HepG2 (cell line): ENCODE results near the gene SGCD. TPM values are rescaled to one million over a fixed set of nuclear protein-coding genes. Genes with fewer than 3 reads are reported as not detected.

Experiments
- BCL3 ChIP-seq: sonication (generic); formaldehyde crosslinking; IDR thresholded peaks from 2 replicates; pipeline ENCODE4 v1.5.1; 2020; ENCODE audit warnings: mild to moderate bottlenecking, missing genetic modification reagents, moderate library complexity
- CREB1 ChIP-seq, 2 experiments: fragments of 450-650 bp in 1 of 2; IDR thresholded peaks; 2 replicates each; pipeline ENCODE4 v1.6.1; 2016 to 2017; ENCODE audit warnings: control low read depth in 1 of 2, mild to moderate bottlenecking in 1 of 2, missing compliant biosample characterization in 1 of 2, missing genetic modification characterization in 1 of 2
- ERF ChIP-seq: IDR thresholded peaks from 2 replicates; pipeline ENCODE4 v1.6.1; 2018; ENCODE audit warnings: missing biosample characterization, missing genetic modification reagents
- FOXA3 ChIP-seq: IDR thresholded peaks from 2 replicates; pipeline ENCODE4 v1.6.1; 2016; ENCODE audit warnings: missing genetic modification reagents, missing compliant biosample characterization
- HOXA3 ChIP-seq: sonication (generic); formaldehyde crosslinking; IDR thresholded peaks from 2 replicates; pipeline ENCODE4 v1.5.0; 2020; ENCODE audit warnings: missing genetic modification reagents
- HOXA5 ChIP-seq: sonication (generic); formaldehyde crosslinking; IDR thresholded peaks from 2 replicates; pipeline ENCODE4 v1.4.0; 2020; ENCODE audit warnings: missing genetic modification reagents
- MED13 ChIP-seq: sonication (generic); formaldehyde crosslinking; IDR thresholded peaks from 2 replicates; pipeline ENCODE4 v1.5.0; 2020; ENCODE audit warnings: missing genetic modification reagents
- MTF1 ChIP-seq: sonication (generic); formaldehyde crosslinking; IDR thresholded peaks from 2 replicates; pipeline ENCODE4 v1.5.0; 2020; ENCODE audit warnings: missing genetic modification reagents
- PAWR ChIP-seq: sonication (generic); formaldehyde crosslinking; IDR thresholded peaks from 2 replicates; pipeline ENCODE4 v1.4.0; 2020; ENCODE audit warnings: missing genetic modification reagents, mild to moderate bottlenecking, borderline replicate concordance
- SNAPC2 ChIP-seq: sonication (generic); formaldehyde crosslinking; IDR thresholded peaks from 2 replicates; pipeline ENCODE4 v1.8.1; 2022; ENCODE audit warnings: mild to moderate bottlenecking, missing genetic modification reagents
- SOX13 ChIP-seq, 3 experiments: fragments of 450-650 bp in 1 of 3; sonication (generic) in 1 of 3; formaldehyde crosslinking in 1 of 3; IDR thresholded peaks in 2 of 3; conservative IDR thresholded peaks in 1 of 3; 2 replicates each; pipeline versions ENCODE4 v1.5.0 to v1.6.1; 2016 to 2020; ENCODE audit warnings: antibody characterized with exemption in 1 of 3, mild to moderate bottlenecking in 1 of 3, missing compliant biosample characterization in 1 of 3, missing genetic modification reagents in 1 of 3, moderate library complexity in 1 of 3
- TCF7L2 ChIP-seq: IDR thresholded peaks from 2 replicates; pipeline ENCODE4 v1.6.1; 2011; ENCODE audit warnings: mild to moderate bottlenecking, low read depth, low read length, moderate library complexity
- TEAD3 ChIP-seq: optimal IDR thresholded peaks from 2 replicates; pipeline ENCODE3; 2016; ENCODE audit warnings: borderline replicate concordance
- ZFAT ChIP-seq: sonication (generic); formaldehyde crosslinking; conservative IDR thresholded peaks from 2 replicates; pipeline ENCODE4 v1.8.1; 2023; ENCODE audit warnings: missing genetic modification reagents, inconsistent platforms
- ZNF335 ChIP-seq: sonication (generic); formaldehyde crosslinking; IDR thresholded peaks from 2 replicates; pipeline ENCODE4 v1.4.0; 2020; ENCODE audit warnings: missing genetic modification reagents
- ZNF33A ChIP-seq: sonication (generic); formaldehyde crosslinking; IDR thresholded peaks from 2 replicates; pipeline ENCODE4 v1.5.1; 2020; ENCODE audit warnings: missing genetic modification reagents, mild to moderate bottlenecking, moderate library complexity, borderline replicate concordance
- ZNF710 ChIP-seq: sonication (generic); formaldehyde crosslinking; IDR thresholded peaks from 2 replicates; pipeline ENCODE4 v1.5.0; 2020; ENCODE audit warnings: mild to moderate bottlenecking, missing genetic modification reagents, borderline replicate concordance
- ZSCAN21 ChIP-seq: sonication (generic); formaldehyde crosslinking; IDR thresholded peaks from 2 replicates; pipeline ENCODE4 v1.8.0; 2022; ENCODE audit warnings: mild to moderate bottlenecking, missing genetic modification reagents, moderate library complexity, borderline replicate concordance
- polyA plus RNA-seq, 8 experiments: library from polyadenylated mRNA; depleted of rRNA in 3 of 8; stranded (reverse) in 7 of 8; unstranded in 1 of 8; fragments of >200 nt; fragmentation: Illumina TruSeq in 4 of 8; extraction: Trizol in 4 of 8; gene quantifications; 2 replicates each; pipeline versions ENCODE4 v1.2.1 to v1.2.3, GENCODE V29; 2011 to 2016; ENCODE audit warnings: low read depth in 4 of 8, missing spikeins in 1 of 8, mixed read lengths in 1 of 8; ENCODE audit not compliant: insufficient read depth in 1 of 8
- total RNA-seq, 5 experiments: library from RNA; depleted of rRNA; stranded (reverse); fragments of >200 nt; fragmentation: Illumina TruSeq; extraction: Trizol; gene quantifications; 2 replicates each; pipeline ENCODE4 v1.2.3, GENCODE V29; 2016; ENCODE audit warnings: low read depth in 1 of 5
- TF ChIP-seq, protein P1 (sequence below): sonication (generic); formaldehyde crosslinking; IDR thresholded peaks from 2 replicates; pipeline ENCODE4 v1.5.1; 2020; ENCODE audit warnings: mild to moderate bottlenecking, missing genetic modification reagents, borderline replicate concordance
- TF ChIP-seq, protein P2 (sequence below): sonication (generic); formaldehyde crosslinking; IDR thresholded peaks from 2 replicates; pipeline ENCODE4 v1.4.0; 2020; ENCODE audit warnings: low read depth, mild to moderate bottlenecking, missing genetic modification reagents

The SGCD gene
- total and polyA plus RNA-seq, 2 of the 13 experiments (the other 11 are each of a cell fraction or from before 2014, with no cell fraction given): not detected

DNA sequence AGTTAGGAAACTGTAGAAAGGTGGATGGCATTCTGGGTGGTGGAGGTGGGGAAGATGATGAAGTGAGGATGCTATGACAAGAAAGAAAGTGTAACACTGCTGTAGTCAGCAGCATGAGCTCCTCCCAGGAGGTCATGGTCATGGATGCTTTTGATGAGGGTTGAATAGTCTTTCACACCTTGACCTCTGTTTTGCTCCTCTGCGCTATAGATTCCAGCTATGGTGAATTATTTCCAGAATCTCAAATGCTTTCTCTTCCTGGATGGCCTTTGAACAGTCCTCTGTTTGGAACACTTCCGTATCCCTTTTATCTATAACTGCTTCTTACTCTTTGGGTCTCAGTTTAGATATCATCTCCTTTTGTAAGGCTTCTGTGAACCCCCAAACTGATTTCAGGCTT is 357.3 kb downstream of the SGCD start (continued):
- no peak for TF ChIP-seq ZNF33A (CRISPR knock-in tag)
- TF ChIP-seq BCL3 (CRISPR knock-in tag): no peak
- TF ChIP-seq TEAD3: peak; percentile 21
- TF ChIP-seq, protein P1, sequence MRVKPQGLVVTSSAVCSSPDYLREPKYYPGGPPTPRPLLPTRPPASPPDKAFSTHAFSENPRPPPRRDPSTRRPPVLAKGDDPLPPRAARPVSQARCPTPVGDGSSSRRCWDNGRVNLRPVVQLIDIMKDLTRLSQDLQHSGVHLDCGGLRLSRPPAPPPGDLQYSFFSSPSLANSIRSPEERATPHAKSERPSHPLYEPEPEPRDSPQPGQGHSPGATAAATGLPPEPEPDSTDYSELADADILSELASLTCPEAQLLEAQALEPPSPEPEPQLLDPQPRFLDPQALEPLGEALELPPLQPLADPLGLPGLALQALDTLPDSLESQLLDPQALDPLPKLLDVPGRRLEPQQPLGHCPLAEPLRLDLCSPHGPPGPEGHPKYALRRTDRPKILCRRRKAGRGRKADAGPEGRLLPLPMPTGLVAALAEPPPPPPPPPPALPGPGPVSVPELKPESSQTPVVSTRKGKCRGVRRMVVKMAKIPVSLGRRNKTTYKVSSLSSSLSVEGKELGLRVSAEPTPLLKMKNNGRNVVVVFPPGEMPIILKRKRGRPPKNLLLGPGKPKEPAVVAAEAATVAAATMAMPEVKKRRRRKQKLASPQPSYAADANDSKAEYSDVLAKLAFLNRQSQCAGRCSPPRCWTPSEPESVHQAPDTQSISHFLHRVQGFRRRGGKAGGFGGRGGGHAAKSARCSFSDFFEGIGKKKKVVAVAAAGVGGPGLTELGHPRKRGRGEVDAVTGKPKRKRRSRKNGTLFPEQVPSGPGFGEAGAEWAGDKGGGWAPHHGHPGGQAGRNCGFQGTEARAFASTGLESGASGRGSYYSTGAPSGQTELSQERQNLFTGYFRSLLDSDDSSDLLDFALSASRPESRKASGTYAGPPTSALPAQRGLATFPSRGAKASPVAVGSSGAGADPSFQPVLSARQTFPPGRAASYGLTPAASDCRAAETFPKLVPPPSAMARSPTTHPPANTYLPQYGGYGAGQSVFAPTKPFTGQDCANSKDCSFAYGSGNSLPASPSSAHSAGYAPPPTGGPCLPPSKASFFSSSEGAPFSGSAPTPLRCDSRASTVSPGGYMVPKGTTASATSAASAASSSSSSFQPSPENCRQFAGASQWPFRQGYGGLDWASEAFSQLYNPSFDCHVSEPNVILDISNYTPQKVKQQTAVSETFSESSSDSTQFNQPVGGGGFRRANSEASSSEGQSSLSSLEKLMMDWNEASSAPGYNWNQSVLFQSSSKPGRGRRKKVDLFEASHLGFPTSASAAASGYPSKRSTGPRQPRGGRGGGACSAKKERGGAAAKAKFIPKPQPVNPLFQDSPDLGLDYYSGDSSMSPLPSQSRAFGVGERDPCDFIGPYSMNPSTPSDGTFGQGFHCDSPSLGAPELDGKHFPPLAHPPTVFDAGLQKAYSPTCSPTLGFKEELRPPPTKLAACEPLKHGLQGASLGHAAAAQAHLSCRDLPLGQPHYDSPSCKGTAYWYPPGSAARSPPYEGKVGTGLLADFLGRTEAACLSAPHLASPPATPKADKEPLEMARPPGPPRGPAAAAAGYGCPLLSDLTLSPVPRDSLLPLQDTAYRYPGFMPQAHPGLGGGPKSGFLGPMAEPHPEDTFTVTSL: no peak
- no peak for TF ChIP-seq ZFAT (CRISPR knock-in tag)
- TF ChIP-seq ZNF710 (CRISPR knock-in tag): no peak
- no peak for TF ChIP-seq HOXA5
- 0 out of 2 replicates have a peak, but pooled peaks have one; percentile 27 for TF ChIP-seq FOXA3 (CRISPR knock-in tag)
- no peak for TF ChIP-seq ZSCAN21 (CRISPR knock-in tag)
- no peak for TF ChIP-seq PAWR (CRISPR knock-in tag)
- TF ChIP-seq TCF7L2: no peak
- no peak for TF ChIP-seq SOX13 (IDR thresholded peaks at IDR 0.05)
- TF ChIP-seq SOX13 (CRISPR knock-in tag; conservative IDR thresholded peaks at IDR 0.05 in 1 of 2, IDR thresholded peaks at IDR 0.05 in 1 of 2): peak in 1 of 2 experiments; percentile 31; a peak in 1 of 4 replicates
- TF ChIP-seq, protein P2, sequence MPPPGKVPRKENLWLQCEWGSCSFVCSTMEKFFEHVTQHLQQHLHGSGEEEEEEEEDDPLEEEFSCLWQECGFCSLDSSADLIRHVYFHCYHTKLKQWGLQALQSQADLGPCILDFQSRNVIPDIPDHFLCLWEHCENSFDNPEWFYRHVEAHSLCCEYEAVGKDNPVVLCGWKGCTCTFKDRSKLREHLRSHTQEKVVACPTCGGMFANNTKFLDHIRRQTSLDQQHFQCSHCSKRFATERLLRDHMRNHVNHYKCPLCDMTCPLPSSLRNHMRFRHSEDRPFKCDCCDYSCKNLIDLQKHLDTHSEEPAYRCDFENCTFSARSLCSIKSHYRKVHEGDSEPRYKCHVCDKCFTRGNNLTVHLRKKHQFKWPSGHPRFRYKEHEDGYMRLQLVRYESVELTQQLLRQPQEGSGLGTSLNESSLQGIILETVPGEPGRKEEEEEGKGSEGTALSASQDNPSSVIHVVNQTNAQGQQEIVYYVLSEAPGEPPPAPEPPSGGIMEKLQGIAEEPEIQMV (CRISPR knock-in tag): no peak
- no peak for TF ChIP-seq MTF1 (CRISPR knock-in tag)
- TF ChIP-seq CREB1 (IDR thresholded peaks at IDR 0.05): no peak
- TF ChIP-seq CREB1 (CRISPR knock-in tag; IDR thresholded peaks at IDR 0.05): no peak
- no peak for TF ChIP-seq MED13 (CRISPR knock-in tag)
- TF ChIP-seq ERF (CRISPR knock-in tag): no peak
- no peak for TF ChIP-seq HOXA3
- TF ChIP-seq ZNF335 (CRISPR knock-in tag): no peak
- TF ChIP-seq SNAPC2 (CRISPR knock-in tag): no peak
